Smooth muscle cell (in vitro differentiated cells): ENCODE results near the gene RFT1. TPM values are rescaled to one million over a fixed set of nuclear protein-coding genes. Genes with fewer than 3 reads are reported as not detected.

ENCODE experiments used
- DNase-seq: peaks from one replicate; lab custom pipeline; 2025; ENCODE audit not compliant: unreplicated experiment; lab: John Stamatoyannopoulos, UW
- H2AFZ ChIP-seq: fragments of 200-600 bp; sonication (generic); 2 replicates; pipeline ENCODE4 v1.6.0; 2016; ENCODE audit warnings: antibody characterized with exemption, low read depth, mild to moderate bottlenecking
- H3F3A ChIP-seq: fragments of 200-600 bp; sonication (generic); 2 replicates; pipeline ENCODE4 v1.6.0; 2017; ENCODE audit warnings: antibody characterized with exemption, low read depth
- H3K27ac ChIP-seq: fragments of 200-600 bp; sonication (generic); 2 replicates; pipeline ENCODE4 v1.5.1; 2016; ENCODE audit warnings: low read depth, mild to moderate bottlenecking
- H3K27me3 ChIP-seq: fragments of 200-600 bp; sonication (generic); 2 replicates; pipeline ENCODE4 v1.6.1; 2016; ENCODE audit warnings: low read depth, mild to moderate bottlenecking
- H3K36me3 ChIP-seq: fragments of 200-600 bp; sonication (generic); 2 replicates; pipeline ENCODE4 v1.5.1; 2016; ENCODE audit warnings: low read depth
- H3K4me1 ChIP-seq: fragments of 200-600 bp; sonication (generic); 2 replicates; pipeline ENCODE4 v1.5.1; 2016; ENCODE audit warnings: low read depth
- H3K4me2 ChIP-seq: fragments of 200-600 bp; sonication (generic); 2 replicates; pipeline ENCODE4 v1.6.0; 2016; ENCODE audit warnings: mild to moderate bottlenecking
- H3K4me3 ChIP-seq: fragments of 200-600 bp; sonication (generic); 2 replicates; pipeline ENCODE4 v1.5.1; 2016; ENCODE audit warnings: mild to moderate bottlenecking
- H3K79me2 ChIP-seq: fragments of 200-600 bp; sonication (generic); 2 replicates; pipeline ENCODE4 v1.6.0; 2016; ENCODE audit warnings: low read depth, mild to moderate bottlenecking
- H3K9ac ChIP-seq: fragments of 200-600 bp; sonication (generic); 2 replicates; pipeline ENCODE4 v1.6.0; 2016; ENCODE audit warnings: low read depth
- H3K9me3 ChIP-seq: fragments of 200-600 bp; sonication (generic); replicated peaks from 2 replicates; pipeline ENCODE4 v1.5.1; 2016; ENCODE audit warnings: low read depth
- H4K20me1 ChIP-seq: fragments of 200-600 bp; sonication (generic); 2 replicates; pipeline ENCODE4 v1.6.0; 2016; ENCODE audit warnings: low read depth
- WGBS: methylation state at CpG from one replicate; pipeline ENCODE4 v1.1.7; 2016; ENCODE audit warnings: low lambda C conversion rate; 5-methylcytosine and 5-hydroxymethylcytosine counted together
- polyA plus RNA-seq: library from polyadenylated mRNA; unstranded; fragments of >200 nt; fragmentation: Nextera tagmentation; extraction: Ambion mirVana; gene quantifications from 2 replicates; pipeline ENCODE4 v1.2.1, GENCODE V29; 2016
- total RNA-seq: library from RNA; depleted of rRNA; stranded (reverse); fragments of >200 nt; gene quantifications from 2 replicates; pipeline ENCODE4 v1.2.3, GENCODE V29; 2014
- TF ChIP-seq, protein P1 (sequence below): fragments of 200-600 bp; sonication (generic); IDR thresholded peaks from 2 replicates; pipeline ENCODE4 v1.5.1; 2017; ENCODE audit warnings: borderline replicate concordance, mild to moderate bottlenecking, antibody characterized with exemption; ENCODE audit not compliant: insufficient read depth, poor library complexity, severe bottlenecking

The RFT1 gene
- total and polyA plus RNA-seq, 2 experiments from 2014 or later = 13.3 to 25.7 TPM

DNA sequence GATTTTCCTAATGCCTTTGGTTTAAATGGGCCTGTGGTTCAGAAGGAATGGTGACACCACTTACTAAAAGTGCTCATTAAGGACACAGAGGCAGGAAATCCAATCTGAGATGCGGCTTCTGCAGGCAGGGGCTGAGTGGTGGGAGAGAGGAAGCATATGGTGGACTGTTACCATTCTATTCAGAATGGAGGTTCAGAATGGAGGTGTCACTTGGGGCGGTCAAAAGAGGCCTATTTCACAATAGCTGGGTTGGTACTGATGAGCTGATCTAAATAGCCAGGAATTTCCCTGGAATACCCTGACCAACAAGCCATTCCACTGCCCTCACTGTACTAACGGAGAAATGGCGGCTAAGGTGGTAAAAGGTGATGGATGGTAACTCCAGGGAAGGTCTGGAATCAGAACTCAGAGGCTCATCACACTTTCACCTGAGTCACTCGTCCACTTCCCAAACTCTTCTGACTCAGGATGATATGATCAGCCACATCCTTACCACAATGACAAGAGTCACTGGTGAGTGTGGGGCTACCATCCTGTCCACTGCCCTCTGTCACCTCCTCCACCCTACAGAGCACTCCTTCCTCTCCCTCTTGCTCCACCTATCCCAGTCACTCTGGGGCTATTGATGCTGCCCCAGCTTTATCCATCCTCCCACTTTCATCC is 15.7 kb downstream of the RFT1 start:
- no peak overlapping the region for H3K9ac ChIP-seq
- no peaks in the 10 kb centered on the region for H3K4me1 ChIP-seq
- no peaks in the 10 kb centered on the region for H3K79me2 ChIP-seq
- no peak for DNase-seq
- H3K36me3 ChIP-seq = peaks cover 6% of the 10 kb centered on the region
- no peaks in the 10 kb centered on the region for H3K9me3 ChIP-seq
- H2AFZ ChIP-seq = no peak overlapping the region
- peaks cover 5% of the 10 kb centered on the region for H4K20me1 ChIP-seq
- H3K27ac ChIP-seq = no peak overlapping the region
- H3K27me3 ChIP-seq = no peaks in the 10 kb centered on the region
- TF ChIP-seq, protein P1, sequence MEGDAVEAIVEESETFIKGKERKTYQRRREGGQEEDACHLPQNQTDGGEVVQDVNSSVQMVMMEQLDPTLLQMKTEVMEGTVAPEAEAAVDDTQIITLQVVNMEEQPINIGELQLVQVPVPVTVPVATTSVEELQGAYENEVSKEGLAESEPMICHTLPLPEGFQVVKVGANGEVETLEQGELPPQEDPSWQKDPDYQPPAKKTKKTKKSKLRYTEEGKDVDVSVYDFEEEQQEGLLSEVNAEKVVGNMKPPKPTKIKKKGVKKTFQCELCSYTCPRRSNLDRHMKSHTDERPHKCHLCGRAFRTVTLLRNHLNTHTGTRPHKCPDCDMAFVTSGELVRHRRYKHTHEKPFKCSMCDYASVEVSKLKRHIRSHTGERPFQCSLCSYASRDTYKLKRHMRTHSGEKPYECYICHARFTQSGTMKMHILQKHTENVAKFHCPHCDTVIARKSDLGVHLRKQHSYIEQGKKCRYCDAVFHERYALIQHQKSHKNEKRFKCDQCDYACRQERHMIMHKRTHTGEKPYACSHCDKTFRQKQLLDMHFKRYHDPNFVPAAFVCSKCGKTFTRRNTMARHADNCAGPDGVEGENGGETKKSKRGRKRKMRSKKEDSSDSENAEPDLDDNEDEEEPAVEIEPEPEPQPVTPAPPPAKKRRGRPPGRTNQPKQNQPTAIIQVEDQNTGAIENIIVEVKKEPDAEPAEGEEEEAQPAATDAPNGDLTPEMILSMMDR = no peak
- 82% methylated on average over 5 of the region's 5 CpGs for WGBS
- H3F3A ChIP-seq = no peaks in the 10 kb centered on the region
- H3K4me3 ChIP-seq = no peak overlapping the region
- no peak overlapping the region for H3K4me2 ChIP-seq

GRCh38 chr3:53114011-53114400 is 16.2 kb downstream of the RFT1 start:
- no peak overlapping the region for H3K27ac ChIP-seq
- H4K20me1 ChIP-seq = peaks cover 5% of the 10 kb centered on the region
- TF ChIP-seq, protein P1 = peak; percentile 90
- no peaks in the 10 kb centered on the region for H3K27me3 ChIP-seq
- no peaks in the 10 kb centered on the region for H3K79me2 ChIP-seq
- H3K9me3 ChIP-seq = no peaks in the 10 kb centered on the region
- no peaks in the 10 kb centered on the region for H3K4me1 ChIP-seq
- H3K36me3 ChIP-seq = peaks cover 6% of the 10 kb centered on the region
- WGBS = 4% methylated on average over 5 of the region's 5 CpGs
- H2AFZ ChIP-seq = no peak overlapping the region
- H3K4me3 ChIP-seq = no peak overlapping the region
- H3K9ac ChIP-seq = no peak overlapping the region
- no peak overlapping the region for H3K4me2 ChIP-seq
- no peaks in the 10 kb centered on the region for H3F3A ChIP-seq
- peak; percentile 35 for DNase-seq

GRCh38 chr3:53113293-53114010 is 16.8 kb downstream of the RFT1 start:
- Histone ChIP-seq H3K27ac (no peak overlapping the region), H3K79me2 (no peaks in the 10 kb centered on the region), H3K27me3 (no peaks in the 10 kb centered on the region), H3K4me3 (no peak overlapping the region), H3K9me3 (no peaks in the 10 kb centered on the region), H3K4me2 (no peak overlapping the region), H3F3A (no peaks in the 10 kb centered on the region), H2AFZ (no peak overlapping the region), H3K36me3 (peaks cover 6% of the 10 kb centered on the region), H4K20me1 (peaks cover 5% of the 10 kb centered on the region), H3K4me1 (no peaks in the 10 kb centered on the region), H3K9ac (no peak overlapping the region)
- no peak for DNase-seq
- WGBS = 94% methylated on average over 1 of the region's 1 CpG
- TF ChIP-seq, protein P1 = no peak
